Thoracic aorta (tissue), 2 donors: Measurements from ENCODE around the gene WDR12. TPM values are rescaled to one million over a fixed set of nuclear protein-coding genes. Genes with fewer than 3 reads are reported as not detected.
A peak's percentile ranks its signal among the peaks of the same experiment; 100 is the strongest.
"Not testable (repeated sequence)": the region's sequence is repeated elsewhere in the genome, so short reads cannot be mapped to it uniquely, and the experiment has no call there.

ENCODE experiments used
- ATAC-seq: fragments of 150-250 bp; one replicate; pipeline ENCODE4 v1.8.0; 2017; ENCODE audit warnings: low read depth; ENCODE audit not compliant: insufficient number of reproducible peaks, low FRiP score
- DNase-seq: peaks from one replicate; pipeline ENCODE4 v3.0.0-alpha.2; 2020; ENCODE audit warnings: low spot score
- H3K27ac ChIP-seq, 2 donors: fragments of 200-600 bp; sonication (generic); 1 replicate in 1 of 2; 2 replicates in 1 of 2; pipeline ENCODE4 v1.5.1; 2016; ENCODE audit warnings: mild to moderate bottlenecking in 2 of 2, moderate library complexity in 2 of 2
- H3K27me3 ChIP-seq: fragments of 200-600 bp; sonication (generic); replicated peaks from 2 replicates; pipeline ENCODE4 v1.6.0; 2016; ENCODE audit warnings: mild to moderate bottlenecking; ENCODE audit not compliant: insufficient read depth
- H3K36me3 ChIP-seq: fragments of 200-600 bp; sonication (generic); one replicate; pipeline ENCODE4 v1.5.1; 2016
- H3K4me1 ChIP-seq, 2 donors: fragments of 200-600 bp; sonication (generic); 1 replicate in 1 of 2; 2 replicates in 1 of 2; pipeline versions ENCODE4 v1.5.1 to v1.6.0; 2016; ENCODE audit warnings: low read depth in 2 of 2, mild to moderate bottlenecking in 1 of 2; ENCODE audit not compliant: control insufficient read depth in 1 of 2
- H3K4me3 ChIP-seq: fragments of 200-600 bp; sonication (generic); 2 replicates; pipeline ENCODE4 v1.5.1; 2016; ENCODE audit warnings: mild to moderate bottlenecking
- H3K9me3 ChIP-seq: fragments of 200-600 bp; sonication (generic); 2 replicates; pipeline ENCODE4 v1.5.1; 2016
- total RNA-seq, 2 donors: library from RNA; depleted of rRNA; stranded (reverse); fragments of >200 nt; gene quantifications; one replicate each; pipeline versions ENCODE4 v1.1.0 to v1.2.3, GENCODE V29; 2016
- TF ChIP-seq, protein P1 (sequence below): fragments of 200-600 bp; sonication (generic); IDR thresholded peaks from one replicate; pipeline ENCODE4 v1.5.1; 2019; ENCODE audit warnings: antibody characterized with exemption

Gene WDR12
- total RNA-seq, 2 donors from 2014 or later, result 7.7 to 18.6 TPM

DNA sequence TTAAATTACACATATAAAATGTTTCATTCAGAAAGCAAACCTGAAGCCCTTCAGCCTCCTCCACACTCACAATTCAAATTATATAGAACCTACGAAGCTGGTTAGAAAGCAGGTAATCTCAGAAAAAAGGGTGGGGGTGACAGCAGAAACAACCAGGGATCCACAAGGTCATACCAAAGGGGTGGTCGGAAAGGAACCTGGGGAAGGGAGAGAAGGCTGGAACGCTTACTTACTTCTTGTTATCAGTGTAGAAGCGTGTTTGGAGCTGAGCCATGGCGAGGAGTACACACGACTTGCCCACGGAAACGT lies 316 bp downstream of the WDR12 start:
- TF ChIP-seq, protein P1, sequence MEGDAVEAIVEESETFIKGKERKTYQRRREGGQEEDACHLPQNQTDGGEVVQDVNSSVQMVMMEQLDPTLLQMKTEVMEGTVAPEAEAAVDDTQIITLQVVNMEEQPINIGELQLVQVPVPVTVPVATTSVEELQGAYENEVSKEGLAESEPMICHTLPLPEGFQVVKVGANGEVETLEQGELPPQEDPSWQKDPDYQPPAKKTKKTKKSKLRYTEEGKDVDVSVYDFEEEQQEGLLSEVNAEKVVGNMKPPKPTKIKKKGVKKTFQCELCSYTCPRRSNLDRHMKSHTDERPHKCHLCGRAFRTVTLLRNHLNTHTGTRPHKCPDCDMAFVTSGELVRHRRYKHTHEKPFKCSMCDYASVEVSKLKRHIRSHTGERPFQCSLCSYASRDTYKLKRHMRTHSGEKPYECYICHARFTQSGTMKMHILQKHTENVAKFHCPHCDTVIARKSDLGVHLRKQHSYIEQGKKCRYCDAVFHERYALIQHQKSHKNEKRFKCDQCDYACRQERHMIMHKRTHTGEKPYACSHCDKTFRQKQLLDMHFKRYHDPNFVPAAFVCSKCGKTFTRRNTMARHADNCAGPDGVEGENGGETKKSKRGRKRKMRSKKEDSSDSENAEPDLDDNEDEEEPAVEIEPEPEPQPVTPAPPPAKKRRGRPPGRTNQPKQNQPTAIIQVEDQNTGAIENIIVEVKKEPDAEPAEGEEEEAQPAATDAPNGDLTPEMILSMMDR, result no peak
- Histone ChIP-seq H3K4me1 (peaks cover 13 to 20% of the 10 kb centered on the region in 2 donors), H3K9me3 (no peaks in the 10 kb centered on the region), H3K27ac (peak overlapping the region; percentile 79 to 90), H3K36me3 (no peaks in the 10 kb centered on the region), H3K27me3 (no peaks in the 10 kb centered on the region), H3K4me3 (peak overlapping the region; percentile 82)
- no peak for DNase-seq
- ATAC-seq, result no peak

DNA sequence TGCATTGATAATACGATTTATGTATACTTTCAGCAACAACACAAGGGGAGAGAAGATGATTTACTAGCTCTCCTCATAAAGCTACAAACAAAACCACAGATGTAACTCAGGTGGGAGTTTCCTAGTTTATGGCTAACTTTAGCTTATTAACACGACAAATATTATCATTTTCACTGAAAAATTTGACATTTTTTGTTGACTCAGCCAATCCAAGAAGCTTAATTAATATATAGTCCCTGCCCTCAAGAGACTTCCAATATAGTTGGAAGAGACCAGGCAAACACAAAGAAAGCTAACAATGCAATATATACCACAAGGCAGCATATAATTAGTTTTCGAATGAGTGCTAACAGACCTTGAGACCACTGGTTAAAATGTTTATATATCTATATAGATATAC lies 775 bp downstream of the WDR12 start:
- no peak overlapping the region for H3K27ac ChIP-seq
- no peak for DNase-seq

DNA sequence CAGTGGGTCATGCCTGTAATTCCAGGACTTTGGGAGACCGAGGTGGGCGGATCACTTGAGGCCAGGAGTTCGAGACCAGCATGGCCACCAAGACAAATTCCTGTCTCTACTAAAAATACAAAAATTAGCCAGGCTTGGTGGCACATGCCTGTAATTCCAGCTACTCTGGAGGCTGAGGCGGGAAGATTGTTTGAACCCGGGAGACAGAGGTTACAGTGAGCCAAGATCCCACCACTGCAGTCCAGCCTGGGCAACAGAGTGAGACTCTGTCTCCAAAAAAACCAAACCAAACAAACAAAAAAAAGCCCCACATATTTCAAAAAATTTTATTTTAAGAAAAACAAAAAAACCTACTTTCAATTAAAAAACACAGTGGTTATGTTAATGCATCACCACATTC lies 1.2 kb downstream of the WDR12 start:
- not testable (repeated sequence) for H3K27ac ChIP-seq, H3K27me3 ChIP-seq, ATAC-seq, H3K36me3 ChIP-seq, H3K9me3 ChIP-seq, DNase-seq
- Histone ChIP-seq H3K4me1 (peaks cover 13 to 20% of the 10 kb centered on the region in 2 donors), H3K4me3 (peak overlapping the region; percentile 82)

More for the DNA sequence above, 775 bp downstream of the WDR12 start:
- no peak for ATAC-seq
- Histone ChIP-seq H3K36me3 (no peaks in the 10 kb centered on the region), H3K4me3 (peak overlapping the region; percentile 82), H3K4me1 (peaks cover 13 to 20% of the 10 kb centered on the region in 2 donors), H3K9me3 (no peaks in the 10 kb centered on the region), H3K27me3 (no peaks in the 10 kb centered on the region)
- TF ChIP-seq, protein P1, result no peak

DNA sequence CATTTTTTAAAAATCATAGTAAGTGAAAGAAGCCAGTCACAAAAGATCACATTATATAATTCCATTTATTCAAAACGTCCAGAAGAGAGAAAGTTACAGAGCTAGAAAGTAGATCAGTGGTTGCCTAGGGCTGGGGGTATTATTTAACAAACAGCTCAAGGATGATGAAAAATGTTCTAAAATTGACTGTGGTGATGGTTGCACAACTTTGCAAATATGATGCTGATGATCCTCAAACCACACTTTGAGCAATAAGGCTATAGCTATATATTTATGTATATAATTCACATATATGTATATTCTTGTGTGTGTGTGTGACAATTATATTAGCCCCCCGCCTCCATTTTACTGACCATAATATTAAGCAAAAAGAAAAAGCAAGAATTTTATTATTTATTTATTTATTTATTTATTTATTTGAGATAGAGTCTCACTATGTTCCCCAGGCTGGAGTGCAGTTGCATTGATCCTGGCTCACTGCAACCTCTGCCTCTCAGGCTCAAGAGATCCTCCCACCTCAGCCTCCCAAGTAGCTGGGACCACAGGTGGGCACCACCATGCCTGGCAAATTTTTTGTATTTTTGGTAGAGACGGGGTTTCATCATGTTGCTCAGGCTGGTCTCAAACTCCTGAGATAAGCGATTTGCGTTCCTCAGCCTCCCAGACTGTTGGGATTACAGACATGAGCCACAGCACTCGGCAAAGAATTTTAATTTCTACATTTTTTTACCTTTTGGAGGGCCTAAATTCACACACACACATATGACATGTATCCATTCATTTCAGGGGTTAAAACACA lies 1.9 kb downstream of the WDR12 start:
- Histone ChIP-seq H3K9me3 (no peaks in the 10 kb centered on the region), H3K27me3 (no peaks in the 10 kb centered on the region), H3K27ac (no peak overlapping the region), H3K4me3 (no peak overlapping the region), H3K4me1 (peaks cover 13 to 20% of the 10 kb centered on the region in 2 donors), H3K36me3 (no peaks in the 10 kb centered on the region)
- TF ChIP-seq, protein P1, result no peak
- no peak for DNase-seq
- no peak for ATAC-seq

DNA sequence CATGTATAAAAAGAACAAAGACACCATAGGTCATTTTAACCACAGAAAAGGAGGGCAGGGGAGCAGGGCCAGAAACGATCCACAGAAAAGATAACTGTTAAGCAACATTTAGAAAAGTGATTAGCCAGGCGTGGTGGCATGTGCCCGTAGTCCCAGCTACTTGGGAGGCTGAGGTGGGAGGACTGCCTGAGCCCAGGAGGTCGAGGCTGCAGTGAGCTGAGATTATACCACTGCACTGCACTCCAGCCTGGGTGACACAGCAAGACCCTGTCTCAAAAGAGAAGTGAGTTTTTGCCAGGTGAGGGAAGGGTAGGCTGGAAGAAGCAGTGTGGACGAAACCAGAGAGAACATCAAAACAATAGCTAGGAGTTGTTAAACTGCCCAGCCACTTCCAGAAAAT lies 3.3 kb downstream of the WDR12 start:
- Histone ChIP-seq H3K27me3 (no peaks in the 10 kb centered on the region), H3K4me3 (no peak overlapping the region), H3K4me1 (peaks cover 13 to 15% of the 10 kb centered on the region in 2 donors), H3K9me3 (no peaks in the 10 kb centered on the region), H3K36me3 (no peaks in the 10 kb centered on the region), H3K27ac (no peak overlapping the region)
- no peak for ATAC-seq
- no peak for DNase-seq
- TF ChIP-seq, protein P1, result no peak

DNA sequence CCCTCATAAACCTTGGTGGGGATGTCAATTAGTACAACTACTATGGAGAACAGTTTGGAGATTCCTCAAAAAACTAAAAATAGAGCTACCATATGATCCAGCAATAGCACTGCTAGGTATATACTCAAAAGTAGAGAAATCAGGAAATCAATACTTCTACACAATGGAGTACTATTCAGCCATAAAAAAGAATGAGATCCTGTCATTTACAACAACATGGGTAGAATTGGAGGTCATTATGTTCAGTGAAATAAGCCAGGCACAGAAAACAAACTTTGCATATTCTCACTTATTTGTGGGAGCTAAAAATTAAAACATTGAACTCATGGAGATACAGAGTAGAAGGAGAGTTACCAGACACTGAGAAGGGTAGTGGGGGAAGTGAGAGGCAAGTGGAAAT lies 6.0 kb downstream of the WDR12 start:
- H3K27me3 ChIP-seq, DNase-seq, H3K4me1 ChIP-seq, H3K27ac ChIP-seq, H3K9me3 ChIP-seq, ATAC-seq, H3K36me3 ChIP-seq, H3K4me3 ChIP-seq: not testable (repeated sequence)
